ENCODE data around the gene LIN7C. TPM values are rescaled to one million over a fixed set of nuclear protein-coding genes. Genes with fewer than 3 reads are reported as not detected.

The LIN7C gene
- polyA plus RNA-seq, 1 donor (not counting 4 experiments of a cell fraction or from before 2014, with no cell fraction given) = 23.0 TPM

DNA sequence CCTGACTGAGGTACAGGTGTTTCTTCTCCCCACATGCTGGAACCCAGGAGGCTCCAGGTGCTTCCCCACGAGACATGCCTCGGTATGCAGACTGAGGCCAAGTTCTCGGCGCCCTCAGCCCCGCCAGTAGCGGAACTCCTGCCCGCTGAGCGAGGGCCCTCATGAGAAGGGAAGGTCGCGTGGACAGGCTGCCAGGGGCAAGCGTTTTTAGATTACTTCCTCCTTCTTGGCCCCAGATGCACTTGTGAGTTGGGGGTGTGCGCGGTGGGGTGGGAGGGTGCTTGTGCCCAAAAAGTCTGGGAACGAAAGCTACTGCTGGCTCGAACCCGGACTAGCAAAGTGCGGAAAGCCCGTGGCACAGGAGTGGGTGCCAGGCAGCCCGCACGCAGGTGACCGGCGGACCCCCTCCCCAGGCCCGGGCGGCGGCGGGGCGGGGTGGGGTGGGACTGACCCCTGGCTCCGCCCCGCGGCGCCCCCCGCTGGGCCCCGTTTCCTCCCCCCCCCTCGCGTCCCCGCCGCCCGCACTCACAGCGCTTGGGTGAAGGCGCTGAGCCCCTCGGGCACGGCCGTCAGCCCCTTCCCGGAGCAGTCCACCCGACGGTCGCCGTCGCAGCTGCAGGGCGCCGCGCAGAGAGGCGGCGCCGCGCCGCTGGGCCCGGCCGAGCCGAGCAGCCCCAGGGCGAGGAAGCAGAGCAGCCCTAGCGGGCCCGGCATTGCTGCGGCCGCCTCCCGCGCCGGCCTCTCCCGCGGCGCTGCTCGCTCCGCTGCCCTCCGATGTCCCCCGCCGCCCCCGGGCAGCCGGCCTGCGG is 34.8 kb downstream of the LIN7C start:
- Histone ChIP-seq H4K20me1 (ENCODE audit: control insufficient read depth, extremely low read depth, insufficient read depth, low read length) (no peaks in the 10 kb centered on the region), H2AFZ (ENCODE audit: control insufficient read depth, low read length) (no peak overlapping the region), H3K4me3 (ENCODE audit: control insufficient read depth in 2 of 3, extremely low read depth in 1 of 3, insufficient read depth in 2 of 3, low read depth in 1 of 3, low read length in 3 of 3) (peak overlapping the region; percentile 88 to 92 (median 91)), H3K79me2 (ENCODE audit: control insufficient read depth, insufficient read depth, low read length) (peaks cover 44% of the 10 kb centered on the region), H3K9me1 (ENCODE audit: control insufficient read depth, extremely low read depth, insufficient read depth, low read length) (no peaks in the 10 kb centered on the region), H3K4me1 (ENCODE audit: control insufficient read depth, extremely low read depth, insufficient read depth, low read length) (peaks cover 33% of the 10 kb centered on the region), H3K9me3 (ENCODE audit: control insufficient read depth, low read depth, low read length) (no peaks in the 10 kb centered on the region), H3K27me3 (ENCODE audit: control insufficient read depth, extremely low read depth, insufficient read depth, low read length) (no peaks in the 10 kb centered on the region), H3K27ac (ENCODE audit: control insufficient read depth, insufficient read depth, low read length) (peak overlapping the region; percentile 83), H3K4me2 (ENCODE audit: control insufficient read depth, extremely low read depth, insufficient read depth, low read depth, low read length) (peak overlapping the region; percentile 94), H3K9ac (ENCODE audit: control insufficient read depth, extremely low read depth, insufficient read depth, low read length) (peak overlapping the region; percentile 90), H3K36me3 (ENCODE audit: control insufficient read depth in 2 of 2, extremely low read depth in 1 of 2, insufficient read depth in 2 of 2, low read length in 2 of 2) (no peaks in the 10 kb centered on the region)
- TF ChIP-seq, protein P1, sequence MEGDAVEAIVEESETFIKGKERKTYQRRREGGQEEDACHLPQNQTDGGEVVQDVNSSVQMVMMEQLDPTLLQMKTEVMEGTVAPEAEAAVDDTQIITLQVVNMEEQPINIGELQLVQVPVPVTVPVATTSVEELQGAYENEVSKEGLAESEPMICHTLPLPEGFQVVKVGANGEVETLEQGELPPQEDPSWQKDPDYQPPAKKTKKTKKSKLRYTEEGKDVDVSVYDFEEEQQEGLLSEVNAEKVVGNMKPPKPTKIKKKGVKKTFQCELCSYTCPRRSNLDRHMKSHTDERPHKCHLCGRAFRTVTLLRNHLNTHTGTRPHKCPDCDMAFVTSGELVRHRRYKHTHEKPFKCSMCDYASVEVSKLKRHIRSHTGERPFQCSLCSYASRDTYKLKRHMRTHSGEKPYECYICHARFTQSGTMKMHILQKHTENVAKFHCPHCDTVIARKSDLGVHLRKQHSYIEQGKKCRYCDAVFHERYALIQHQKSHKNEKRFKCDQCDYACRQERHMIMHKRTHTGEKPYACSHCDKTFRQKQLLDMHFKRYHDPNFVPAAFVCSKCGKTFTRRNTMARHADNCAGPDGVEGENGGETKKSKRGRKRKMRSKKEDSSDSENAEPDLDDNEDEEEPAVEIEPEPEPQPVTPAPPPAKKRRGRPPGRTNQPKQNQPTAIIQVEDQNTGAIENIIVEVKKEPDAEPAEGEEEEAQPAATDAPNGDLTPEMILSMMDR (optimal IDR thresholded peaks at IDR 0.05 in 1 of 3, IDR thresholded peaks at IDR 0.05 in 1 of 3, conservative IDR thresholded peaks at IDR 0.05 in 1 of 3; ENCODE audit: extremely low read depth in 1 of 3, insufficient read depth in 2 of 3, low read length in 3 of 3) = no peak
- TF ChIP-seq EZH2 (IDR thresholded peaks at IDR 0.05; ENCODE audit: low read length) = no peak
- no peak for DNase-seq (ENCODE audit: low read depth, low spot score)
- FAIRE-seq = no peak
- dilution Hi-C loops (cut with MboI; ENCODE audit: extremely low pct_ligation_motif_present, low sequenced_read_pairs) = no loop called here

DNA sequence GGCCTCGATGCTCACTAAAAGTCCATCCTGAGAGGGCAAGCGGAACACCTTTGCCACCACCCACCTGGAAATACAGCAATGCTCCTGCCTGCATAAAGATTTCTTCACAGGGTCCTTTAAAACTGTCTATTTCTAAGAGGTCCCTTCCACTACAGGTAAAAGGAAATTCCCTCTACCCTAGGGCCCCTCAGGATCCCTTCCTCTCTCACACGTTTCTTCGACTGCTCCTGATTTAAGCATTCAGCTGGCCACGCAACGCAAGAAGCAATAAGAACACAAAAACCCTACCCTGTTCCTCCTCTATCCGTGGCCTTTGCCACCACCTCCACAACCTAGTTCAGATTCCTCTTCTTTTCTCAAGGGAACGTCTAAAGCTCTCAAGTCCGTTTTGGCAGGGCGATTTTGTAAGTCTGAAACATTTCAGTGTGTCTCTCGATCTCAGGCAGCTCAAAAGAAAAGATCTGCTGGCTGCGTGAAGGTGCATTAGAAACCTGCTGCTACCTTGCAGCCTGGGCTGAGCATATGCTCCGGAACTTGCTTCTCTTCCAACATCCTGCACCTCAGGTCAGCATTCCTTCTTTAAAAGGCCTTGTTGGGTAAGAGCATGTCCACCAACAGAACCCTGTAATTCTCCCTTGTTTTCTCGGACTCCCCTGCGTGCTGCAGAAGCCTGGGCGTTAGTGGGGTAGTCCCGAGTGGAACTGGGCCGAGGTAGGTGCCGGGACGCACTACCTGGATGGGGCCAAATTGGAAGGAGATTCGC is 35.6 kb downstream of the LIN7C start:
- dilution Hi-C loops (cut with MboI; ENCODE audit: extremely low pct_ligation_motif_present, low sequenced_read_pairs) = no loop called here

More for the DNA sequence above, 35.6 kb downstream of the LIN7C start:
- Histone ChIP-seq H4K20me1 (ENCODE audit: control insufficient read depth, extremely low read depth, insufficient read depth, low read length) (no peaks in the 10 kb centered on the region), H3K9me3 (ENCODE audit: control insufficient read depth, low read depth, low read length) (no peaks in the 10 kb centered on the region), H3K4me1 (ENCODE audit: control insufficient read depth, extremely low read depth, insufficient read depth, low read length) (peaks cover 41% of the 10 kb centered on the region), H3K4me2 (ENCODE audit: control insufficient read depth, extremely low read depth, insufficient read depth, low read depth, low read length) (peak overlapping the region; percentile 94), H3K27ac (ENCODE audit: control insufficient read depth, insufficient read depth, low read length) (peak overlapping the region; percentile 83), H3K27me3 (ENCODE audit: control insufficient read depth, extremely low read depth, insufficient read depth, low read length) (no peaks in the 10 kb centered on the region), H3K79me2 (ENCODE audit: control insufficient read depth, insufficient read depth, low read length) (peaks cover 52% of the 10 kb centered on the region), H3K4me3 (ENCODE audit: control insufficient read depth in 2 of 3, extremely low read depth in 1 of 3, insufficient read depth in 2 of 3, low read depth in 1 of 3, low read length in 3 of 3) (peak overlapping the region; percentile 88 to 92 (median 91)), H2AFZ (ENCODE audit: control insufficient read depth, low read length) (peak overlapping the region; percentile 38), H3K9me1 (ENCODE audit: control insufficient read depth, extremely low read depth, insufficient read depth, low read length) (no peaks in the 10 kb centered on the region), H3K36me3 (ENCODE audit: control insufficient read depth in 2 of 2, extremely low read depth in 1 of 2, insufficient read depth in 2 of 2, low read length in 2 of 2) (no peaks in the 10 kb centered on the region), H3K9ac (ENCODE audit: control insufficient read depth, extremely low read depth, insufficient read depth, low read length) (peak overlapping the region; percentile 90)
- TF ChIP-seq, protein P1 (optimal IDR thresholded peaks at IDR 0.05 in 1 of 3, IDR thresholded peaks at IDR 0.05 in 1 of 3, conservative IDR thresholded peaks at IDR 0.05 in 1 of 3; ENCODE audit: extremely low read depth in 1 of 3, insufficient read depth in 2 of 3, low read length in 3 of 3) = no peak
- no peak for TF ChIP-seq EZH2 (IDR thresholded peaks at IDR 0.05; ENCODE audit: low read length)
- FAIRE-seq (peak; percentile 5), DNase-seq (ENCODE audit: low read depth, low spot score) (no peak)

Measured in keratinocyte (primary cell).